Dermis microvascular lymphatic vessel endothelial cell (primary cell): Measurements from ENCODE around the gene BRF1. TPM values are rescaled to one million over a fixed set of nuclear protein-coding genes. Genes with fewer than 3 reads are reported as not detected.

Experiments
- DNase-seq, 2 donors: peaks; one replicate each; pipeline versions ENCODE4 v3.0.0 to v3.0.0-alpha.2; 2010; ENCODE audit warnings: low read depth in 2 of 2
- total RNA-seq: library from RNA; depleted of rRNA; stranded (reverse); fragments of >200 nt; gene quantifications from 2 replicates; pipeline ENCODE4 v1.2.1, GENCODE V29; 2014

BRF1 gene
- total RNA-seq, 1 donor from 2014 or later = 20.8 TPM

GRCh38 chr14:105160776-105161175, 140.0 kb downstream of the BRF1 start:
- DNase-seq = no peak

GRCh38 chr14:105159344-105159743, 141.5 kb downstream of the BRF1 start:
- DNase-seq = no peak

Other genes starting within 250 kb of the BRF1 start
- under 0.01 TPM in 1 of 2 replicates, not detected in the other for gene GPR132, start 235.6 kb downstream of the BRF1 start, total RNA-seq
- 37.5 and 45.5 TPM in 2 replicates for gene JAG2, start 132.2 kb downstream of the BRF1 start, total RNA-seq
- 54.4 and 76.2 TPM in 2 replicates for gene NUDT14, start 119.7 kb downstream of the BRF1 start, total RNA-seq
- 33.4 and 54.1 TPM in 2 replicates for gene BTBD6, start 52.5 kb downstream of the BRF1 start, total RNA-seq
- gene PACS2, start 13.7 kb upstream of the BRF1 start, total RNA-seq = 30.3 and 54.6 TPM in 2 replicates
- under 0.01 and 0.13 TPM in 2 replicates for gene TEX22, start 97.5 kb upstream of the BRF1 start, total RNA-seq
- 23.5 and 31.7 TPM in 2 replicates for gene MTA1, start 118.8 kb upstream of the BRF1 start, total RNA-seq
- 137 and 173 TPM in 2 replicates for gene CRIP2, start 173.8 kb upstream of the BRF1 start, total RNA-seq
- 0.38 and 0.90 TPM in 2 replicates for gene CRIP1, start 185.9 kb upstream of the BRF1 start, total RNA-seq
- gene TEDC1, start 190.2 kb upstream of the BRF1 start, total RNA-seq = 7.1 and 9.9 TPM in 2 replicates
- gene TMEM121, start 225.6 kb upstream of the BRF1 start, total RNA-seq = 6.4 and 9.5 TPM in 2 replicates